Adrenal gland (tissue), 12 donors: Measurements from ENCODE around the gene ZFYVE19. TPM values are rescaled to one million over a fixed set of nuclear protein-coding genes. Genes with fewer than 3 reads are reported as not detected.

ENCODE experiments used
- DNase-seq, 7 donors: peaks; one replicate each; pipeline ENCODE4 v3.0.0-alpha.2; 2019 to 2020
- H3K27ac ChIP-seq, 5 donors: fragments of 200-600 bp; sonication (generic) in 4 of 5; 1 replicate in 3 of 5; 2 replicates in 2 of 5; pipeline versions ENCODE4 v1.5.1 to v1.8.0; 2016 to 2020; ENCODE audit warnings: mild to moderate bottlenecking in 1 of 5
- H3K27me3 ChIP-seq: fragments of 200-600 bp; 2 replicates; pipeline ENCODE4 v1.8.0; 2021
- H3K36me3 ChIP-seq, 2 donors: fragments of 200-600 bp; replicated peaks in 1 of 2; 1 replicate in 1 of 2; 2 replicates in 1 of 2; pipeline versions ENCODE4 v1.5.1 to v1.8.0; 2018 to 2022
- H3K4me1 ChIP-seq, 2 donors: fragments of 200-600 bp; replicated peaks in 1 of 2; 1 replicate in 1 of 2; 2 replicates in 1 of 2; pipeline versions ENCODE4 v1.5.1 to v1.8.0; 2018 to 2021
- H3K4me3 ChIP-seq, 4 donors: fragments of 200-600 bp; sonication (generic) in 3 of 4; one replicate each; pipeline ENCODE4 v1.5.1; 2016 to 2018
- H3K9me3 ChIP-seq, 3 donors: fragments of 200-600 bp; sonication (generic) in 1 of 3; replicated peaks in 1 of 3; 1 replicate in 2 of 3; 2 replicates in 1 of 3; pipeline versions ENCODE4 v1.5.1 to v1.8.0; 2016 to 2021
- POLR2A ChIP-seq, 2 donors: fragments of 450-650 bp; IDR thresholded peaks; one replicate each; pipeline ENCODE4 v1.6.1; 2017; ENCODE audit warnings: antibody characterized with exemption in 2 of 2, mild to moderate bottlenecking in 2 of 2, moderate library complexity in 1 of 2
- WGBS, 4 donors: extraction: QIAGEN DNeasy Blood & Tissue Kit in 2 of 4; methylation state at CpG; one replicate each; pipeline versions ENCODE4 v1.1.5 to v1.1.7; 2013 to 2017; 5-methylcytosine and 5-hydroxymethylcytosine counted together
- intact Hi-C, 2 donors: fragments of 100-400 bp; cut with DNase I; formaldehyde crosslinking; loops; one replicate each; pipeline versions ENCODE4 v1.14.1 to v1.15.0; 2022 to 2023
- polyA plus RNA-seq, 3 donors: library from polyadenylated mRNA; stranded (reverse); fragments of 200-250 nt in 2 of 3; fragments of 350-450 nt in 1 of 3; fragmentation: Illumina TruSeq in 1 of 3; extraction: RNeasy Lipid Tissue Mini Kit (QIAGEN cat#74804) in 1 of 3; gene quantifications; one replicate each; pipeline ENCODE4 v1.2.3, GENCODE V29; 2013 to 2014
- total RNA-seq, 9 donors: library from RNA; depleted of rRNA in 4 of 9; stranded (reverse); fragments of >200 nt in 4 of 9; fragments of 120-200 nt in 1 of 9; fragmentation: NEBNext Ultra II Directional in 1 of 9; extraction: Animal tissue kit (Norgen Biotek cat#: 25700) in 1 of 9; gene quantifications; one replicate each; pipeline versions ENCODE4 v1.1.0 to v1.2.4, GENCODE V29; 2013 to 2023
- TF ChIP-seq, protein P1 (sequence below), 6 experiments: fragments of 450-650 bp in 4 of 6; fragments of 200-600 bp in 2 of 6; sonication (generic) in 1 of 6; IDR thresholded peaks; 1 replicate in 5 of 6; 2 replicates in 1 of 6; pipeline versions ENCODE4 v1.5.1 to v1.8.0; 2016 to 2021; ENCODE audit warnings: antibody characterized with exemption in 6 of 6, mild to moderate bottlenecking in 2 of 6, moderate library complexity in 1 of 6
- donor health status: healthy with polysubstance abuse.
- donor health status: Bipolar disorder and iron deficiency.
- donor health status: DM: yes; HTN: yes; CAD: no.
- donor health status: DM: no; HTN: no; CAD: no.
- donor health status: DM: no; HTN: no; CAD: no.
- donor health status: DM: yes; HTN: yes; CAD: no.

The ZFYVE19 gene
- total and polyA plus RNA-seq, 12 donors: 11.0 to 35.1 (median 24.7) TPM

GRCh38 chr15:40854161-40854560 is 47.3 kb downstream of the ZFYVE19 start:
- intact Hi-C loops: no loop called here

DNA sequence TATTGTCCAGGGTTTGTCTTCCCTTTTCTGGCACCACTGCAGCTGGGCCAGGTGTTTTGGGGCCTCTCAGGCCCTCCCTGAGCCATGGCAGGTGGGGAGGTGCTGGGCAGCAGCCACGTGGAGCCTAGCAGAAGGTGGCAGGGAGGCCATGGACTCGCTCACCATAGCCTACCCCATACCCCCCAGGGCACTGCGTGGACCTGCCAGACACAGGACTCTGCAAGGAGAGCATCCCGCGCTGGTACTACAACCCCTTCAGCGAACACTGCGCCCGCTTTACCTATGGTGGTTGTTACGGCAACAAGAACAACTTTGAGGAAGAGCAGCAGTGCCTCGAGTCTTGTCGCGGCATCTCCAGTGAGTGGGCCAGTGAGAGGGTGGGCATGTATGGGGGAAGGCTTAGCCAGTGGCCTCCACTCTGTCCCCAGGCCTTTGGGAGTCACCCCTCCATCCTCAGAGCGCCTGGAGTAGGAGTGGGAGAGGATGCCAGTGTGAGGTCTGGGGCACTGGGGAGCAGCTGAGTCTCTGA is 48.9 kb downstream of the ZFYVE19 start:
- DNase-seq: no peak
- no peaks in the 10 kb centered on the region for H3K36me3 ChIP-seq
- intact Hi-C loops: loop anchor here in 1 of 2 donors (5.0 kb wide), 1 partner anchor 37 kb away; the partner anchor contains the start of gene VPS18
- WGBS, 4 donors: 77 to 84% (median 81%) methylated on average over 7 to 13 of the region's 13 CpGs
- no peak overlapping the region for H3K27ac ChIP-seq
- H3K9me3 ChIP-seq: no peaks in the 10 kb centered on the region
- H3K4me1 ChIP-seq: peaks cover 0 to 5% of the 10 kb centered on the region in 2 donors
- no peak for TF ChIP-seq POLR2A (IDR thresholded peaks at IDR 0.05)
- TF ChIP-seq, protein P1, sequence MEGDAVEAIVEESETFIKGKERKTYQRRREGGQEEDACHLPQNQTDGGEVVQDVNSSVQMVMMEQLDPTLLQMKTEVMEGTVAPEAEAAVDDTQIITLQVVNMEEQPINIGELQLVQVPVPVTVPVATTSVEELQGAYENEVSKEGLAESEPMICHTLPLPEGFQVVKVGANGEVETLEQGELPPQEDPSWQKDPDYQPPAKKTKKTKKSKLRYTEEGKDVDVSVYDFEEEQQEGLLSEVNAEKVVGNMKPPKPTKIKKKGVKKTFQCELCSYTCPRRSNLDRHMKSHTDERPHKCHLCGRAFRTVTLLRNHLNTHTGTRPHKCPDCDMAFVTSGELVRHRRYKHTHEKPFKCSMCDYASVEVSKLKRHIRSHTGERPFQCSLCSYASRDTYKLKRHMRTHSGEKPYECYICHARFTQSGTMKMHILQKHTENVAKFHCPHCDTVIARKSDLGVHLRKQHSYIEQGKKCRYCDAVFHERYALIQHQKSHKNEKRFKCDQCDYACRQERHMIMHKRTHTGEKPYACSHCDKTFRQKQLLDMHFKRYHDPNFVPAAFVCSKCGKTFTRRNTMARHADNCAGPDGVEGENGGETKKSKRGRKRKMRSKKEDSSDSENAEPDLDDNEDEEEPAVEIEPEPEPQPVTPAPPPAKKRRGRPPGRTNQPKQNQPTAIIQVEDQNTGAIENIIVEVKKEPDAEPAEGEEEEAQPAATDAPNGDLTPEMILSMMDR (IDR thresholded peaks at IDR 0.05): no peak
- H3K4me3 ChIP-seq: no peak overlapping the region
- H3K27me3 ChIP-seq: no peaks in the 10 kb centered on the region

More at GRCh38 chr15:40854161-40854560, 47.3 kb downstream of the ZFYVE19 start:
- Histone ChIP-seq H3K27me3 (no peaks in the 10 kb centered on the region), H3K27ac (no peak overlapping the region), H3K4me3 (no peak overlapping the region), H3K9me3 (no peaks in the 10 kb centered on the region), H3K4me1 (peaks cover 0 to 5% of the 10 kb centered on the region in 2 donors), H3K36me3 (no peaks in the 10 kb centered on the region)
- TF ChIP-seq POLR2A (IDR thresholded peaks at IDR 0.05): no peak
- TF ChIP-seq, protein P1 (IDR thresholded peaks at IDR 0.05): no peak
- 61 to 100% (median 72%) methylated on average over 2 to 10 of the region's 10 CpGs for WGBS, 4 donors
- no peak for DNase-seq

- Histone ChIP-seq H3K4me3 (no peak overlapping the region), H3K27ac (no peak overlapping the region), H3K27me3 (no peaks in the 10 kb centered on the region), H3K9me3 (no peaks in the 10 kb centered on the region), H3K36me3 (no peaks in the 10 kb centered on the region), H3K4me1 (peaks cover 0 to 5% of the 10 kb centered on the region in 2 donors)
- TF ChIP-seq POLR2A (IDR thresholded peaks at IDR 0.05): no peak
- TF ChIP-seq, protein P1 (IDR thresholded peaks at IDR 0.05): no peak
- no peak for DNase-seq
- WGBS, 4 donors: 53 to 73% (median 61%) methylated on average over 6 to 8 of the region's 8 CpGs
- intact Hi-C loops: loop anchor here in 1 of 2 donors (5.0 kb wide), 1 partner anchor 36 kb away; the partner anchor contains the start of gene VPS18
Measured at GRCh38 chr15:40856746-40857145, 49.9 kb downstream of the ZFYVE19 start.

GRCh38 chr15:40857601-40858341 is 50.9 kb downstream of the ZFYVE19 start:
- no peaks in the 10 kb centered on the region for H3K36me3 ChIP-seq
- WGBS, 4 donors: 24 to 33% (median 27%) methylated on average over 15 of the region's 15 CpGs
- H3K4me1 ChIP-seq: peaks cover 0 to 5% of the 10 kb centered on the region in 2 donors
- TF ChIP-seq POLR2A (IDR thresholded peaks at IDR 0.05): no peak
- TF ChIP-seq, protein P1 (IDR thresholded peaks at IDR 0.05): peak; percentile 87 to 95 (median 92)
- peak; percentile 63 to 87 (median 75) for DNase-seq
- no peaks in the 10 kb centered on the region for H3K27me3 ChIP-seq
- H3K4me3 ChIP-seq: no peak overlapping the region
- intact Hi-C loops: loop anchor here (2.0 to 5.0 kb wide), 2 partner anchors 35 kb away; partner anchors contain the start of gene VPS18 (in 1 of the 2)
- no peaks in the 10 kb centered on the region for H3K9me3 ChIP-seq
- no peak overlapping the region for H3K27ac ChIP-seq
